ENCODE results near the gene DMD.

- TF ChIP-seq EZH2phosphoT487 (IDR thresholded peaks at IDR 0.05; ENCODE audit: borderline replicate concordance): no peak
- no peak for TF ChIP-seq CTCF (conservative IDR thresholded peaks at IDR 0.05; ENCODE audit: low read length)
These were observed 1992.2 kb downstream of the DMD start for GRCh38 chrX:31219174-31219573.
